PC-9 (cell line): ENCODE results near the gene IRF2BPL. TPM values are rescaled to one million over a fixed set of nuclear protein-coding genes. Genes with fewer than 3 reads are reported as not detected.

Source experiments
- BruUV-seq: library from RNA; stranded (reverse); fragments of 400-500 nt; replicated peaks from 2 replicates; lab custom pipeline; 2021; lab: Mats Ljungman, UMichigan
- CTCF ChIA-PET: fragments of 300-600 bp; sonication (Branson Sonifier 250); formaldehyde crosslinking; loops from one replicate; lab custom pipeline; 2022; ENCODE audit warnings: antibody characterized with exemption; lab: Charles Lee
- POLR2A ChIA-PET: fragments of 300-600 bp; sonication (Branson Sonifier 250); formaldehyde crosslinking; loops from one replicate; lab custom pipeline; 2022; ENCODE audit warnings: antibody characterized with exemption; ENCODE audit not compliant: unreplicated experiment; lab: Charles Lee
- DNase-seq, 2 experiments: peaks; one replicate each; pipeline versions ENCODE4 v3.0.0 to v3.0.0-alpha.2; 2015 to 2022; ENCODE audit warnings: mixed read lengths in 1 of 2
- H2AFZ ChIP-seq: fragments of 200-600 bp; sonication (generic); 2 replicates; pipeline ENCODE4 v1.8.1; 2017; ENCODE audit warnings: antibody characterized with exemption
- H3F3A ChIP-seq: fragments of 200-600 bp; sonication (generic); 2 replicates; pipeline ENCODE4 v1.8.1; 2017; ENCODE audit warnings: antibody characterized with exemption, mild to moderate bottlenecking, low read depth; ENCODE audit not compliant: insufficient read depth
- H3K27ac ChIP-seq: fragments of 200-600 bp; sonication (generic); 2 replicates; pipeline ENCODE4 v1.6.1; 2016; ENCODE audit warnings: mixed run types
- H3K27me3 ChIP-seq: fragments of 200-600 bp; sonication (generic); 2 replicates; pipeline ENCODE4 v1.6.1; 2016; ENCODE audit warnings: low read depth, mixed run types; ENCODE audit not compliant: insufficient read depth
- H3K36me3 ChIP-seq: fragments of 200-600 bp; sonication (generic); 2 replicates; pipeline ENCODE4 v1.6.1; 2016; ENCODE audit warnings: low read depth, mixed run types
- H3K4me1 ChIP-seq: fragments of 200-600 bp; sonication (generic); replicated peaks from 2 replicates; pipeline ENCODE4 v1.6.1; 2016; ENCODE audit warnings: mixed run types; ENCODE audit not compliant: insufficient read depth
- H3K4me2 ChIP-seq: fragments of 200-600 bp; sonication (generic); 2 replicates; pipeline ENCODE4 v1.6.1; 2017; ENCODE audit warnings: mixed run types
- H3K4me3 ChIP-seq: fragments of 200-600 bp; sonication (generic); 2 replicates; pipeline ENCODE4 v1.6.1; 2016; ENCODE audit warnings: mixed run types
- H3K79me2 ChIP-seq: fragments of 200-600 bp; sonication (generic); 2 replicates; pipeline ENCODE4 v1.6.1; 2017; ENCODE audit warnings: low read depth, mixed run types
- H3K9me2 ChIP-seq: fragments of 200-600 bp; sonication (generic); 2 replicates; pipeline ENCODE4 v1.8.1; 2017; ENCODE audit warnings: mild to moderate bottlenecking; ENCODE audit not compliant: insufficient read depth
- H3K9me3 ChIP-seq: fragments of 200-600 bp; sonication (generic); 2 replicates; pipeline ENCODE4 v1.8.1; 2016; ENCODE audit warnings: low read depth; ENCODE audit not compliant: insufficient read depth
- H4K20me1 ChIP-seq: fragments of 200-600 bp; sonication (generic); 2 replicates; pipeline ENCODE4 v1.8.1; 2017; ENCODE audit not compliant: insufficient read depth
- EZH2 ChIP-seq: fragments of 200-600 bp; sonication (generic); IDR thresholded peaks from 2 replicates; pipeline ENCODE4 v1.8.0; 2017; ENCODE audit warnings: antibody characterized with exemption, low read depth
- intact Hi-C: fragments of 100-400 bp; cut with micrococcal nuclease; formaldehyde crosslinking; loops from one replicate; pipeline ENCODE4 v1.10.0; 2022; ENCODE audit not compliant: unreplicated experiment
- total RNA-seq: library from RNA; stranded (reverse); gene quantifications from 2 replicates; pipeline ENCODE4 v1.2.3, GENCODE V29; 2021
- TF ChIP-seq, protein P1 (sequence below): fragments of 200-600 bp; sonication (generic); conservative IDR thresholded peaks from 2 replicates; pipeline ENCODE4 v1.6.1; 2017; ENCODE audit warnings: mixed run types, antibody characterized with exemption, mild to moderate bottlenecking, moderate library complexity

Gene IRF2BPL
- total RNA-seq, 1 experiment from 2014 or later: 74.6 TPM

DNA sequence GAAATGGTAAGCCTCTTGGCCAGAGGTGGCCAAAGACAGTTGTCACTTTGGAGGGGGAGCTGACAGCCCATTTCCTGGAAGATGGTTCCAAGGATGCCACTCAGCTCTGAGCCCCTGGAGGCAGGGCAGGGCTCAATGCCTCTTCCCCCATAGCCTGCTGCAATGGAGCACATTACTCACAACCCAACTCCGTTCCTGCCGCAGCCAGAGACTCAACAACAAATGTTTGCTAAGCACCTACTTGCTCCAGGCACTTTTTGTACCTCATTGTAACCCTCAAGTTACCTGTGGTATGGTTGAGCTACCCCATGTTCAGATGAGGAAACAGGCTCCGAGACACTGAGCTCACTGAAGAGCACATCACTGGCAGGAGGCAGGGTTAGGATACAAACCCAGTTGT lies 19.5 kb downstream of the IRF2BPL start:
- Histone ChIP-seq H3K36me3 (no peaks in the 10 kb centered on the region), H3F3A (peaks cover 67% of the 10 kb centered on the region), H3K4me1 (peaks cover 82% of the 10 kb centered on the region), H2AFZ (no peak overlapping the region), H3K9me3 (no peaks in the 10 kb centered on the region), H3K27ac (peak overlapping the region; percentile 77), H3K27me3 (no peaks in the 10 kb centered on the region), H3K4me2 (peak overlapping the region; percentile 73), H3K79me2 (no peaks in the 10 kb centered on the region), H4K20me1 (no peaks in the 10 kb centered on the region), H3K9me2 (no peaks in the 10 kb centered on the region), H3K4me3 (no peak overlapping the region)
- ChIA-PET POLR2A (interaction anchor here (0.5 to 0.6 kb wide), 4 partner anchors 20 to 415 kb away, joined by 3 to 5 read pairs (median 4); no protein-coding TSS in a partner anchor), CTCF (interaction anchor here (0.5 to 1.8 kb wide), 7 partner anchors 16 to 96 kb away, joined by 3 to 13 read pairs (median 3); no protein-coding TSS in a partner anchor)
- intact Hi-C loops: loop anchor here (2.0 kb wide), 2 partner anchors 14 to 56 kb away; no protein-coding TSS in a partner anchor
- peak in 1 of 2 experiments; percentile 89 for DNase-seq
- BruUV-seq: no TSS peak
- TF ChIP-seq, protein P1, sequence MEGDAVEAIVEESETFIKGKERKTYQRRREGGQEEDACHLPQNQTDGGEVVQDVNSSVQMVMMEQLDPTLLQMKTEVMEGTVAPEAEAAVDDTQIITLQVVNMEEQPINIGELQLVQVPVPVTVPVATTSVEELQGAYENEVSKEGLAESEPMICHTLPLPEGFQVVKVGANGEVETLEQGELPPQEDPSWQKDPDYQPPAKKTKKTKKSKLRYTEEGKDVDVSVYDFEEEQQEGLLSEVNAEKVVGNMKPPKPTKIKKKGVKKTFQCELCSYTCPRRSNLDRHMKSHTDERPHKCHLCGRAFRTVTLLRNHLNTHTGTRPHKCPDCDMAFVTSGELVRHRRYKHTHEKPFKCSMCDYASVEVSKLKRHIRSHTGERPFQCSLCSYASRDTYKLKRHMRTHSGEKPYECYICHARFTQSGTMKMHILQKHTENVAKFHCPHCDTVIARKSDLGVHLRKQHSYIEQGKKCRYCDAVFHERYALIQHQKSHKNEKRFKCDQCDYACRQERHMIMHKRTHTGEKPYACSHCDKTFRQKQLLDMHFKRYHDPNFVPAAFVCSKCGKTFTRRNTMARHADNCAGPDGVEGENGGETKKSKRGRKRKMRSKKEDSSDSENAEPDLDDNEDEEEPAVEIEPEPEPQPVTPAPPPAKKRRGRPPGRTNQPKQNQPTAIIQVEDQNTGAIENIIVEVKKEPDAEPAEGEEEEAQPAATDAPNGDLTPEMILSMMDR: no peak
- no peak for TF ChIP-seq EZH2

DNA sequence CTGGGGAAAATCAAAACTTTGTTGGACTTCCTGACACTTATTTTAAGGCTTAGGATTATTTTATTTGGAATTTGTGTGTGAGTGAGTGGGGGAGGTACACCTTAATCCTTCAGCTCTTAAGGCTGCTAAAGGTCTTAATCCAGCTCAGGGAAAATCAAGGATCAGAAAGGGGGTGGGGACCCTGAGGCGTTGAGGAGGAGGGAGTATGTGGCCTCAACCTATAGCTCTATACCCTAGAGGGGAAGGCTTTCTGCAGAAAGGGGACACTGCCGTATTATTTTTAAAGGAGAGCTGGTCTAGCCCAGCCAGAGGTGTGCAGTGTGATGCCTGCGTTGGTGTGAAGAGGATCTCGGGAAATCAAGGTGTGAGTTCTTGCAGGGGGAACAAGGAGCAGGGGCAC lies 20.0 kb downstream of the IRF2BPL start:
- peak overlapping the region; percentile 1; the same call in 1 of the 2 replicates for H3K4me3 ChIP-seq
- no peaks in the 10 kb centered on the region for H3K36me3 ChIP-seq
- H3K4me2 ChIP-seq: peak overlapping the region; percentile 73
- H3K27me3 ChIP-seq: no peaks in the 10 kb centered on the region
- no peak overlapping the region for H2AFZ ChIP-seq
- peak overlapping the region; percentile 77 for H3K27ac ChIP-seq
- BruUV-seq: no TSS peak
- POLR2A ChIA-PET: interaction anchor here (0.6 to 1.6 kb wide), 6 partner anchors 11 to 55 kb away, joined by 3 to 7 read pairs (median 5); no protein-coding TSS in a partner anchor
- no peaks in the 10 kb centered on the region for H4K20me1 ChIP-seq
- CTCF ChIA-PET: interaction anchor here (0.5 to 1.8 kb wide), 9 partner anchors 16 to 95 kb away, joined by 3 to 13 read pairs (median 3); no protein-coding TSS in a partner anchor
- intact Hi-C loops: loop anchor here (1.0 to 2.0 kb wide), 8 partner anchors 14 to 94 kb away; partner anchors contain the start of gene IRF2BPL
- H3K4me1 ChIP-seq: peaks cover 84% of the 10 kb centered on the region
- no peaks in the 10 kb centered on the region for H3K9me3 ChIP-seq
- H3F3A ChIP-seq: peaks cover 72% of the 10 kb centered on the region
- TF ChIP-seq, protein P1: no peak
- no peak for TF ChIP-seq EZH2
- H3K79me2 ChIP-seq: no peaks in the 10 kb centered on the region
- DNase-seq: no peak
- no peaks in the 10 kb centered on the region for H3K9me2 ChIP-seq

DNA sequence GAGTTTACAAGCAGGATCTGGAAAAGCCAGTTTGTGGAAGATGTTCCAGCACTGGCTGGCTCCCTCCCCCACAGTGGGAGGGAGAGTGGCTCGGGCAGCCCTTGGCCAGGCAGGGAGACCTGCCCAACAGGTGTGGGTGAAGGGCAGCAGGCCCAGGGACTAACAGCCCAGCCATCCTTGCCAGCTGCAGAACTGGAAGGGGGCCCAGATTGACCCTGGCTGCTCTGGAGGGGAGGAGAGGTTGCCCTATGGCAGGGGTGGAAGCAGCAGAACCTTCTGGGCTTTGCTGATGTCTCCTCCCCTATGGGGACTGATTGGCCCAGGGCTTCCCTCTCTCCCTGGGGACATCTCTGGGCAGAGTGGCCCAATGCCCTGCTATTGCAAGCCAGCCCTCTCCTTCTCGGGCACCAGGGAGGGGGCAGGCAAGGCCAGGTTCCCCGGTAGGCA lies 20.5 kb downstream of the IRF2BPL start:
- BruUV-seq: TSS peak; percentile 65
- H4K20me1 ChIP-seq: no peaks in the 10 kb centered on the region
- intact Hi-C loops: loop anchor here (1.0 to 2.0 kb wide), 8 partner anchors 15 to 94 kb away; partner anchors contain the start of gene IRF2BPL
- peaks cover 77% of the 10 kb centered on the region for H3F3A ChIP-seq
- H3K27ac ChIP-seq: peak overlapping the region; percentile 77
- H3K79me2 ChIP-seq: no peaks in the 10 kb centered on the region
- DNase-seq: peak; percentile 95 to 99
- no peaks in the 10 kb centered on the region for H3K27me3 ChIP-seq
- peak overlapping the region; percentile 33; the same call in 1 of the 2 replicates for H3K4me3 ChIP-seq
- TF ChIP-seq, protein P1: no peak
- no peak for TF ChIP-seq EZH2
- H2AFZ ChIP-seq: no peak overlapping the region
- H3K36me3 ChIP-seq: no peaks in the 10 kb centered on the region
- ChIA-PET POLR2A (interaction anchor here (0.6 to 1.6 kb wide), 5 partner anchors 10 to 116 kb away, joined by 4 to 7 read pairs (median 6); no protein-coding TSS in a partner anchor), CTCF (interaction anchor here (0.5 to 1.8 kb wide), 9 partner anchors 17 to 95 kb away, joined by 3 to 13 read pairs (median 3); no protein-coding TSS in a partner anchor)
- peaks cover 89% of the 10 kb centered on the region for H3K4me1 ChIP-seq
- H3K4me2 ChIP-seq: peak overlapping the region; percentile 73
- no peaks in the 10 kb centered on the region for H3K9me3 ChIP-seq
- no peaks in the 10 kb centered on the region for H3K9me2 ChIP-seq
